GM19468 (cell line): ENCODE data around the gene MRFAP1.

ENCODE experiments used
- ATAC-seq: cut with Tn5 transposase; IDR thresholded peaks from one replicate; pipeline ENCODE4 v1.9.1; 2021; ENCODE audit warnings: mild to moderate bottlenecking, moderate library complexity, moderate number of reproducible peaks; ENCODE audit not compliant: unreplicated experiment; ENCODE audit errors: extremely low read depth

Gene MRFAP1

GRCh38 chr4:6609415-6610079 lies 30.9 kb upstream of the MRFAP1 start:
- no peak for ATAC-seq

- no peak for ATAC-seq
These were observed 29.5 kb upstream of the MRFAP1 start for GRCh38 chr4:6610856-6611430.

DNA sequence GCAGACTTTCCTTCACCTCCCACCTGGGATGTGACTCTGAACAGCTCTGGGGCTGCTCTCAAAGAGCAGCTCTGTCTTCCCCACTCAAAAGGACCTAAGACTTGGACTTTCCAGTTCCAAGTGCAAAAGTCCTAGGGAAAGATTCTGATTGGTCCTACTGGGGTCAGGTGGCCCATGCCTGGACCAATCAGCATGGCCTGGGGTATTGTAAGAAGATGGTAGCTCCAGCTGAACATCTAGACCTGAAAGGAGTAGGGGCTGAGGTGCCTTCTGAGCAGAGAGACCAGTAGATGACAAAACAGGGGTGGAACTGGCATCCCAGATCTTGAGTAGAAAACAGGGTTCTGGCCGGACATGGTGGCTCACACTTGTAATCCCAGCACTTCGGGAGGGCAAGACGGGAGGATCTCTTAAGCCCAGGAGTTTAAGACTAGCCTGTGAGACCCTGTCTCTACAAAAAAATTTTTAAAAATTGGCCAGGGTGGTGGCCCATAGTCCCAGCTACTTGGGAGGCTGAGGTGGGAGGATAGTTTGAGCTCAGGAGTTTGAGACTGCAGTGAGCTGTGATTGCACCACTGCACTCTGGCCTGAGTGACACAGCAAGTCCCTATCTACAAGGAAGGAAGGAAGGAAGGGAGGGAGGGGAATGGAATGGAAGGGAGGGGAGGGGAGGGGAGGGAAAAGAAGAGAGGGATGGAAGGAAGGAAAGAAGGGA lies 27.4 kb upstream of the MRFAP1 start:
- ATAC-seq, result no peak

GRCh38 chr4:6613676-6614651 lies 26.5 kb upstream of the MRFAP1 start:
- ATAC-seq, result no peak

GRCh38 chr4:6614701-6615230 lies 25.7 kb upstream of the MRFAP1 start:
- no peak for ATAC-seq

DNA sequence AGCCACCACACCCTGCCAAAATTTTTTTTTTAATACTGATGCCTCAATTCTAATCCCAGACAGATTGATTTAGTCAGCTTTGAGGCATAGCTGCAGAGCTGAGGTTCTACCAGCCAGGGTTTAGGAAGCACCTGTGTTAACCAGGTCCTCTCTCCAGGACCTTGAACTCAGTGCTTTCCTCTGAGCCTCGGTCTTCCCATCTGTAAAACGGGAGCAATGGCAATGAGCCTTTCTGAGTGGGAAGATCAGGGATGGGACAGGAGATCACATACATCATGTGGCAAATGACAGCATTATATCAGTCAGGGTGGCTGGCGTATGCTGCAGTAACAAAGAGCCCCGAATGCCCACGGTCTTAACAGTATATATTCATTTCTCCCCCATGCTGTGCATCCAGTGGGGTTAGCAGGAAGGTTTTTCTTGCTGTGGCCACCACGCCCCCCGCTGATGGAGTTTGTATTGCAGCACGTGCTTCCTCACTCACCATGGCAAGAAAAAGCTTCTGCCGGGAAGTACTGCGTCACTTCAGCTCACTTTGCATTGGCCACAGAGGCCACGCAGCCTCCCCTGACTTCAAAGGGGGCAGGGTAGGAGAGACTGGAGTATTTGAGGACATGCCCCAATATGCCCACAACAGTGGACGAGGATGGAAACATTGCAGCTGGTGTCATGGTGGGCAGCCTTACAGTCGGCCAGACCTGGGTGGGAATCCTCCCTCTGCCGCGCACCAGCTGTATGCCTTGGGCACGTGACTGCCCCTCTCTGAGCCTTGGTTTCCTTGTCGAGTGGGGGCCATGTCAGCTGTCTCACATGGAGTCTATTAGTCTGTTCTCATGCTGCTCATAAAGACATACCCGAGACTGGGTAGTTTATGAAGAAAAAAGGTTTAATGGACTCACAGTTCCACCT lies 24.1 kb upstream of the MRFAP1 start:
- ATAC-seq, result no peak

- ATAC-seq, result no peak
These were observed 23.2 kb upstream of the MRFAP1 start for GRCh38 chr4:6617246-6617645.

- ATAC-seq, result no peak
These were observed 21.9 kb upstream of the MRFAP1 start for GRCh38 chr4:6618386-6619115.

- ATAC-seq, result no peak
These were observed 21.4 kb upstream of the MRFAP1 start for GRCh38 chr4:6619116-6619465.

- ATAC-seq, result no peak
These were observed 20.8 kb upstream of the MRFAP1 start for GRCh38 chr4:6619466-6620255.

GRCh38 chr4:6620296-6620695 lies 20.2 kb upstream of the MRFAP1 start:
- ATAC-seq, result no peak

DNA sequence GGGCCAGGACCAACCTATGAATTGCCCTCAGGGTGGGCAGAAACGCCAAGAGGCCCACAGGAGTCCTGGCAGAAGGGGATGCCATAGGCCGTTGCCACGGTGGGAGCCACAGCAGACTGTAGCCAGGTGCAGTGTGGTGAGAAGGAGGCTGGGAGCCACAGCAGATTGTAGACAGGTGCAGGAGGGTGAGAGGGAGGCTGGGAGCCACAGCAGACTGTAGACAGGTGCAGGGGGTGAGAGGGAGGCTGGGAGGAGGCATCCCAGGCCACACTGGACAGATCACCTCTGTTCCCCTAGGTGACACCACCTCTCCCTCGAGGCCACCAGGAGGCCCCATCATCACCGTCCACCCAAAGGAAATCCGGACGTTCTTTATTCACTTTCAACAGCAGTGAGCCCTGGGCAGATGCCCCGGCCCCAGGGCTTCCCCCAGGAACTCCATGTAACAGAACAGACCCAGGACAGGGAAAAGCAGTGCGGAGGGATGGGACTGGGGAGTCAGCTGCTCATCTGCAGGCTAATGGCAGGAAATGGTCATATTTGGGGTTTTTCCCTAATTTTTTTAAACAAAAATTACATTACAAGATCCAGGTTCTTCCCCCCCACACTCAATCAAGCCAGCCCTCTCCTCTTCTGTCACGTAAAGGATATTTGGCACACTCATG lies 19.5 kb upstream of the MRFAP1 start:
- ATAC-seq, result no peak

DNA sequence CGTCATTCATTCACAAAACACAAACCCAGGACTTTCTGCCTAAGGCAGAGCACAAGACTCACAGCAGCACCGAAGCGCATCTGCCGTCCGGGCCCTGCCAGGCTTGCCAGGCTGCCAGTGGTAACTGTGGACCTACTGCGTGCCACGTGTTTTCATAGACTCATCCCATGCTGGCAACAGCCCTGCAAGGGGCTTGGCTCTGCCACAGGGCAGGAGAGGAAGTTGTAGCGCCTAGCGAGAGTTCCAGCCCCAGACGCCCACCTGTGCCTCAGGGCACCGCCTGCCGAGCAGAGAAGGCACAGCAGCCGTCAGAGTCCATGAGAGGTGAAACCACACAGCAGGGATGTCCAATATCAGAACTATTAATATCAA lies 18.9 kb upstream of the MRFAP1 start:
- no peak for ATAC-seq

- ATAC-seq, result no peak
These were observed 17.7 kb upstream of the MRFAP1 start for GRCh38 chr4:6622744-6623143.

- no peak for ATAC-seq
These were observed 15.2 kb upstream of the MRFAP1 start for GRCh38 chr4:6625256-6625655.

- no peak for ATAC-seq
These were observed 14.4 kb upstream of the MRFAP1 start for GRCh38 chr4:6626066-6626465.

- ATAC-seq, result no peak
These were observed 12.7 kb upstream of the MRFAP1 start for GRCh38 chr4:6627832-6628231.
